H9 (cell line): ENCODE measurements around the gene MORN1. TPM values are rescaled to one million over a fixed set of nuclear protein-coding genes. Genes with fewer than 3 reads are reported as not detected.

Source experiments
- DNase-seq: peaks from one replicate; pipeline ENCODE4 v3.0.0-alpha.2; 2017
- H2AFZ ChIP-seq: one replicate; pipeline ENCODE4 v1.6.1; 2013; ENCODE audit warnings: mild to moderate bottlenecking, low read length, control low read depth, moderate library complexity
- H2AK5ac ChIP-seq: 2 replicates; pipeline ENCODE4 v1.6.1; 2013; ENCODE audit warnings: low read length, control low read depth, mixed read lengths; ENCODE audit not compliant: insufficient read length
- H2BK120ac ChIP-seq: one replicate; pipeline ENCODE4 v1.6.1; 2013; ENCODE audit warnings: low read depth, mild to moderate bottlenecking, low read length, control low read depth, inconsistent platforms; ENCODE audit not compliant: poor library complexity, severe bottlenecking
- H2BK12ac ChIP-seq: 2 replicates; pipeline ENCODE4 v1.6.1; 2013; ENCODE audit warnings: low read length, control low read depth, mixed read lengths, low read depth; ENCODE audit not compliant: insufficient read length
- H2BK15ac ChIP-seq: 2 replicates; pipeline ENCODE4 v1.6.1; 2013; ENCODE audit warnings: low read depth, low read length, control low read depth
- H2BK20ac ChIP-seq: one replicate; pipeline ENCODE4 v1.6.1; 2013; ENCODE audit warnings: low read depth, mild to moderate bottlenecking, low read length, control low read depth, inconsistent platforms; ENCODE audit not compliant: poor library complexity, severe bottlenecking
- H2BK5ac ChIP-seq: 2 replicates; pipeline ENCODE4 v1.6.1; 2013; ENCODE audit warnings: low read length, control low read depth, mixed read lengths; ENCODE audit not compliant: insufficient read length
- H3K14ac ChIP-seq: 2 replicates; pipeline ENCODE4 v1.6.1; 2013; ENCODE audit warnings: low read length, control low read depth; ENCODE audit not compliant: insufficient read depth
- H3K18ac ChIP-seq: 2 replicates; pipeline ENCODE4 v1.6.1; 2013; ENCODE audit warnings: low read depth, mild to moderate bottlenecking, mixed read lengths, low read length, control low read depth; ENCODE audit not compliant: insufficient read length
- H3K23ac ChIP-seq: 2 replicates; pipeline ENCODE4 v1.6.1; 2013; ENCODE audit warnings: low read length, control low read depth, mixed read lengths, low read depth; ENCODE audit not compliant: insufficient read length
- H3K23me2 ChIP-seq: 2 replicates; pipeline ENCODE4 v1.6.1; 2013; ENCODE audit warnings: low read depth, mild to moderate bottlenecking, mixed read lengths, low read length, control low read depth; ENCODE audit not compliant: insufficient read length, poor library complexity, severe bottlenecking
- H3K27ac ChIP-seq: 2 replicates; pipeline ENCODE4 v1.5.1; 2013; ENCODE audit warnings: low read length, control low read depth, mixed read lengths, low read depth; ENCODE audit not compliant: insufficient read length
- H3K27me3 ChIP-seq: 2 replicates; pipeline ENCODE4 v1.6.1; 2013; ENCODE audit warnings: low read length, control low read depth, inconsistent platforms; ENCODE audit not compliant: insufficient read depth
- H3K4ac ChIP-seq: 2 replicates; pipeline ENCODE4 v1.6.1; 2013; ENCODE audit warnings: low read depth, mild to moderate bottlenecking, control low read depth, inconsistent platforms, low read length, moderate library complexity
- H3K4me1 ChIP-seq: 2 replicates; pipeline ENCODE4 v1.6.1; 2013; ENCODE audit warnings: low read length, control low read depth, inconsistent platforms; ENCODE audit not compliant: insufficient read depth
- H3K4me2 ChIP-seq: 2 replicates; pipeline ENCODE4 v1.6.1; 2013; ENCODE audit warnings: low read length, control low read depth, mixed read lengths; ENCODE audit not compliant: insufficient read length, insufficient read depth
- H3K56ac ChIP-seq: 2 replicates; pipeline ENCODE4 v1.6.1; 2013; ENCODE audit warnings: low read depth, mild to moderate bottlenecking, mixed read lengths, low read length, control low read depth; ENCODE audit not compliant: insufficient read length
- H3K79me1 ChIP-seq: 2 replicates; pipeline ENCODE4 v1.6.1; 2013; ENCODE audit warnings: low read depth, mild to moderate bottlenecking, moderate library complexity, low read length, control low read depth, inconsistent platforms; ENCODE audit not compliant: insufficient read depth, poor library complexity, severe bottlenecking
- H3K79me2 ChIP-seq: 2 replicates; pipeline ENCODE4 v1.6.1; 2013; ENCODE audit warnings: low read length, control low read depth, inconsistent platforms; ENCODE audit not compliant: insufficient read depth
- H3K9ac ChIP-seq: 2 replicates; pipeline ENCODE4 v1.6.1; 2013; ENCODE audit warnings: low read length, control low read depth, mixed read lengths; ENCODE audit not compliant: insufficient read length; ENCODE audit errors: extremely low read depth
- H3K9me3 ChIP-seq: one replicate; pipeline ENCODE4 v1.6.1; 2013; ENCODE audit warnings: low read depth, low read length, inconsistent platforms; ENCODE audit not compliant: control insufficient read depth
- H3T11ph ChIP-seq: one replicate; pipeline ENCODE4 v1.6.1; 2013; ENCODE audit warnings: mild to moderate bottlenecking, low read length, control low read depth, inconsistent platforms
- H4K20me1 ChIP-seq: one replicate; pipeline ENCODE4 v1.6.1; 2013; ENCODE audit not compliant: control insufficient read depth, insufficient read length, insufficient read depth
- H4K5ac ChIP-seq: 2 replicates; pipeline ENCODE4 v1.6.1; 2013; ENCODE audit warnings: low read depth, mild to moderate bottlenecking, mixed read lengths, low read length, control low read depth; ENCODE audit not compliant: insufficient read length
- H4K8ac ChIP-seq: replicated peaks from 2 replicates; pipeline ENCODE4 v1.6.1; 2013; ENCODE audit warnings: low read length, control low read depth, mixed read lengths, low read depth; ENCODE audit not compliant: insufficient read length
- H4K91ac ChIP-seq: 2 replicates; pipeline ENCODE4 v1.6.1; 2013; ENCODE audit warnings: low read depth, mild to moderate bottlenecking, moderate library complexity, mixed read lengths, low read length, control low read depth; ENCODE audit not compliant: insufficient read length
- H3K27ac Mint-ChIP-seq, 3 experiments: 2 replicates in 2 of 3; 3 replicates in 1 of 3; pipeline ENCODE4 v1.8.0; 2020 to 2021; ENCODE audit warnings: mixed read lengths in 3 of 3, mild to moderate bottlenecking in 1 of 3, moderate library complexity in 1 of 3
- H3K27me3 Mint-ChIP-seq: 2 replicates; pipeline ENCODE4 v1.8.0; 2021; ENCODE audit warnings: low read depth, mild to moderate bottlenecking, moderate library complexity, mixed read lengths
- H3K36me3 Mint-ChIP-seq, 3 experiments: 2 replicates in 2 of 3; 3 replicates in 1 of 3; pipeline ENCODE4 v1.8.0; 2020 to 2021; ENCODE audit warnings: low read depth in 3 of 3, mixed read lengths in 3 of 3; ENCODE audit not compliant: insufficient read depth in 1 of 3
- H3K4me1 Mint-ChIP-seq, 2 experiments: 2 replicates each; pipeline ENCODE4 v1.8.0; 2020; ENCODE audit warnings: mixed read lengths in 2 of 2
- H3K4me3 Mint-ChIP-seq, 2 experiments: 2 replicates in 1 of 2; 3 replicates in 1 of 2; pipeline ENCODE4 v1.8.0; 2020 to 2021; ENCODE audit warnings: mild to moderate bottlenecking in 2 of 2, mixed read lengths in 2 of 2, moderate library complexity in 1 of 2
- H3K9me3 Mint-ChIP-seq, 2 experiments: 2 replicates in 1 of 2; 3 replicates in 1 of 2; pipeline ENCODE4 v1.8.0; 2020; ENCODE audit warnings: mild to moderate bottlenecking in 2 of 2, mixed read lengths in 2 of 2, moderate library complexity in 1 of 2
- CTCF ChIP-seq: fragments of 200-600 bp; sonication (generic); conservative IDR thresholded peaks from 3 replicates; pipeline ENCODE4 v1.8.0; 2021; ENCODE audit warnings: antibody characterized with exemption, mild to moderate bottlenecking
- WGBS: extraction: QIAGEN DNeasy Blood & Tissue Kit; methylation state at CpG from one replicate; pipeline ENCODE4 v1.1.7; 2013; ENCODE audit warnings: missing lambda C conversion rate, low lambda C conversion rate, mixed read lengths; ENCODE audit not compliant: insufficient read length; ENCODE audit errors: extremely low coverage; 5-methylcytosine and 5-hydroxymethylcytosine counted together
- total RNA-seq: library from RNA; stranded (reverse); gene quantifications from 2 replicates; pipeline ENCODE4 v1.2.1, GENCODE V29; 2021

Gene MORN1
- total RNA-seq, 1 experiment from 2014 or later, result 12.7 TPM

GRCh38 chr1:2288816-2289536 is 102.4 kb downstream of the MORN1 start:
- peaks cover 27 to 48% of the 10 kb centered on the region in 2 experiments for H3K4me1 Mint-ChIP-seq
- no peak overlapping the region for H2BK15ac ChIP-seq
- H2BK12ac ChIP-seq, result no peak overlapping the region

More at GRCh38 chr1:2288816-2289536, 102.4 kb downstream of the MORN1 start:
- peak overlapping the region in 1 of 3 experiments; percentile 47; a peak in 1 of 7 replicates for H3K27ac Mint-ChIP-seq
- Histone ChIP-seq H2BK20ac (no peak overlapping the region), H3K4ac (no peak overlapping the region), H2BK120ac (no peak overlapping the region), H3K23me2 (no peaks in the 10 kb centered on the region), H2BK5ac (no peak overlapping the region), H3K79me1 (peaks cover 5% of the 10 kb centered on the region), H3T11ph (no peak overlapping the region), H4K5ac (no peak overlapping the region), H3K23ac (no peak overlapping the region), H3K56ac (no peak overlapping the region), H3K9me3 (no peaks in the 10 kb centered on the region), H3K18ac (no peak overlapping the region), H4K20me1 (peaks cover 3% of the 10 kb centered on the region), H3K9ac (no peak overlapping the region), H3K4me1 (no peaks in the 10 kb centered on the region; the same call in 1 of the 2 replicates), H3K27ac (no peak overlapping the region), H3K79me2 (peaks cover 27% of the 10 kb centered on the region; the same call in 1 of the 2 replicates), H2AK5ac (no peak overlapping the region), H4K91ac (no peak overlapping the region), H3K14ac (peak overlapping the region; percentile 1; the same call in 1 of the 2 replicates), H2AFZ (no peak overlapping the region), H4K8ac (no peak overlapping the region), H3K4me2 (no peak overlapping the region), H3K27me3 (no peaks in the 10 kb centered on the region)
- H3K9me3 Mint-ChIP-seq, result no peaks in the 10 kb centered on the region; a peak in 1 of 5 replicates
- no peak for DNase-seq
- WGBS, result no CpG with 5 or more reads among the region's 20 CpGs
- no peak overlapping the region for H3K4me3 Mint-ChIP-seq
- no peak for TF ChIP-seq CTCF
- H3K27me3 Mint-ChIP-seq, result no peaks in the 10 kb centered on the region; the same call in 1 of the 2 replicates
- H3K36me3 Mint-ChIP-seq, result peaks cover 0 to 4% (median 3%) of the 10 kb centered on the region in 3 experiments; a peak in 2 of 7 replicates
